Osteoblast (primary cell): ENCODE results near the gene CDX1. TPM values are rescaled to one million over a fixed set of nuclear protein-coding genes. Genes with fewer than 3 reads are reported as not detected.

Experiments used
- DNase-seq: peaks from one replicate; pipeline ENCODE4 v3.0.0; 2011; ENCODE audit warnings: low spot score, mixed read lengths; ENCODE audit not compliant: insufficient read length; ENCODE audit errors: missing footprints
- H2AFZ ChIP-seq: 2 replicates; pipeline ENCODE4 v1.6.0; 2011; ENCODE audit warnings: mild to moderate bottlenecking, low read length
- H3K27ac ChIP-seq: 2 replicates; pipeline ENCODE4 v1.5.1; 2011; ENCODE audit warnings: mild to moderate bottlenecking, low read depth, low read length, moderate library complexity
- H3K27me3 ChIP-seq: 2 replicates; pipeline ENCODE4 v1.6.0; 2012; ENCODE audit warnings: mild to moderate bottlenecking, control low read depth, inconsistent platforms, low read length, moderate library complexity; ENCODE audit not compliant: insufficient read depth
- H3K36me3 ChIP-seq: 2 replicates; pipeline ENCODE4 v1.5.1; 2011; ENCODE audit warnings: mild to moderate bottlenecking, low read length, control low read depth, moderate library complexity; ENCODE audit not compliant: insufficient read depth
- H3K4me1 ChIP-seq: 2 replicates; pipeline ENCODE4 v1.5.1; 2011; ENCODE audit warnings: mild to moderate bottlenecking, low read length, control low read depth, moderate library complexity; ENCODE audit not compliant: insufficient read depth
- H3K4me2 ChIP-seq: 2 replicates; pipeline ENCODE4 v1.6.0; 2011; ENCODE audit warnings: mild to moderate bottlenecking, low read length; ENCODE audit not compliant: insufficient read depth
- H3K4me3 ChIP-seq: fragments of 200-600 bp; sonication (generic); 3 replicates; pipeline ENCODE4 v1.5.1; 2012; ENCODE audit warnings: mild to moderate bottlenecking, low read length, inconsistent platforms; ENCODE audit not compliant: insufficient read depth
- H3K79me2 ChIP-seq: 2 replicates; pipeline ENCODE4 v1.6.0; 2012; ENCODE audit warnings: mild to moderate bottlenecking, low read length, control low read depth, inconsistent platforms; ENCODE audit not compliant: insufficient read depth
- H3K9me3 ChIP-seq: 2 replicates; pipeline ENCODE4 v1.5.1; 2011; ENCODE audit warnings: low read depth, low read length, control low read depth
- H4K20me1 ChIP-seq: 2 replicates; pipeline ENCODE4 v1.6.0; 2012; ENCODE audit warnings: mild to moderate bottlenecking, low read length, control low read depth; ENCODE audit not compliant: insufficient read depth
- total RNA-seq: library from RNA; depleted of rRNA; stranded (reverse); fragments of >200 nt; gene quantifications from 2 replicates; pipeline ENCODE4 v1.2.3, GENCODE V29; 2012
- TF ChIP-seq, protein P1 (sequence below): IDR thresholded peaks from 2 replicates; pipeline ENCODE4 v1.5.1; 2011; ENCODE audit warnings: mild to moderate bottlenecking, low read depth, low read length, moderate library complexity; ENCODE audit errors: extremely low read depth

CDX1 gene
- 0.29 and 0.36 TPM in 2 replicates for total RNA-seq

DNA sequence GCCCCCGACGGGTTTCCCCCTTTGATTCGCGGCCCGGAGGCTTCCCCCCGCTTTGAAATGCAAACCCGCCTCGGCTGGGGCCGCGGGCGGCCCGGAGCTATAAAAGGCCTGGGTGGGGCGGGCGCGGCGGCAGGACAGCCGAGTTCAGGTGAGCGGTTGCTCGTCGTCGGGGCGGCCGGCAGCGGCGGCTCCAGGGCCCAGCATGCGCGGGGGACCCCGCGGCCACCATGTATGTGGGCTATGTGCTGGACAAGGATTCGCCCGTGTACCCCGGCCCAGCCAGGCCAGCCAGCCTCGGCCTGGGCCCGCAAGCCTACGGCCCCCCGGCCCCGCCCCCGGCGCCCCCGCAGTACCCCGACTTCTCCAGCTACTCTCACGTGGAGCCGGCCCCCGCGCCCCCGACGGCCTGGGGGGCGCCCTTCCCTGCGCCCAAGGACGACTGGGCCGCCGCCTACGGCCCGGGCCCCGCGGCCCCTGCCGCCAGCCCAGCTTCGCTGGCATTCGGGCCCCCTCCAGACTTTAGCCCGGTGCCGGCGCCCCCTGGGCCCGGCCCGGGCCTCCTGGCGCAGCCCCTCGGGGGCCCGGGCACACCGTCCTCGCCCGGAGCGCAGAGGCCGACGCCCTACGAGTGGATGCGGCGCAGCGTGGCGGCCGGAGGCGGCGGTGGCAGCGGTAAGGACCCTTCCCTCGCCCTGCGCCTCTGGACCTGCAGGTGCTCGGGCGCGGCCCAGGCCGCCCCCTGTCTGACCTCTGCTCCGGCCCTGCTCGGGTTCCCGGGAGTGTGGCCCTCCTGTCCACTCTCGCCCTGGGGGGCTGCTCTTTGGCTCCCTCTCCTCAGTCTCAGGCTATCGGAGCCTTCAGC, at the start of gene CDX1:
CDX1 (plus strand) TSS at position 129 of the 862 bp plus-strand sequence; CDS start at position 228, 99 bp downstream.
- no peak for DNase-seq
- Histone ChIP-seq H3K36me3 (no peaks in the 10 kb centered on the region), H3K9me3 (no peaks in the 10 kb centered on the region), H3K79me2 (no peaks in the 10 kb centered on the region), H3K27me3 (no peaks in the 10 kb centered on the region), H3K4me1 (peaks cover 9% of the 10 kb centered on the region), H4K20me1 (no peaks in the 10 kb centered on the region), H2AFZ (no peak within 1 kb of the TSS), H3K27ac (no peak within 1 kb of the TSS), H3K4me2 (no peak within 1 kb of the TSS), H3K4me3 (no peak within 1 kb of the TSS)
- TF ChIP-seq, protein P1, sequence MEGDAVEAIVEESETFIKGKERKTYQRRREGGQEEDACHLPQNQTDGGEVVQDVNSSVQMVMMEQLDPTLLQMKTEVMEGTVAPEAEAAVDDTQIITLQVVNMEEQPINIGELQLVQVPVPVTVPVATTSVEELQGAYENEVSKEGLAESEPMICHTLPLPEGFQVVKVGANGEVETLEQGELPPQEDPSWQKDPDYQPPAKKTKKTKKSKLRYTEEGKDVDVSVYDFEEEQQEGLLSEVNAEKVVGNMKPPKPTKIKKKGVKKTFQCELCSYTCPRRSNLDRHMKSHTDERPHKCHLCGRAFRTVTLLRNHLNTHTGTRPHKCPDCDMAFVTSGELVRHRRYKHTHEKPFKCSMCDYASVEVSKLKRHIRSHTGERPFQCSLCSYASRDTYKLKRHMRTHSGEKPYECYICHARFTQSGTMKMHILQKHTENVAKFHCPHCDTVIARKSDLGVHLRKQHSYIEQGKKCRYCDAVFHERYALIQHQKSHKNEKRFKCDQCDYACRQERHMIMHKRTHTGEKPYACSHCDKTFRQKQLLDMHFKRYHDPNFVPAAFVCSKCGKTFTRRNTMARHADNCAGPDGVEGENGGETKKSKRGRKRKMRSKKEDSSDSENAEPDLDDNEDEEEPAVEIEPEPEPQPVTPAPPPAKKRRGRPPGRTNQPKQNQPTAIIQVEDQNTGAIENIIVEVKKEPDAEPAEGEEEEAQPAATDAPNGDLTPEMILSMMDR = no peak

DNA sequence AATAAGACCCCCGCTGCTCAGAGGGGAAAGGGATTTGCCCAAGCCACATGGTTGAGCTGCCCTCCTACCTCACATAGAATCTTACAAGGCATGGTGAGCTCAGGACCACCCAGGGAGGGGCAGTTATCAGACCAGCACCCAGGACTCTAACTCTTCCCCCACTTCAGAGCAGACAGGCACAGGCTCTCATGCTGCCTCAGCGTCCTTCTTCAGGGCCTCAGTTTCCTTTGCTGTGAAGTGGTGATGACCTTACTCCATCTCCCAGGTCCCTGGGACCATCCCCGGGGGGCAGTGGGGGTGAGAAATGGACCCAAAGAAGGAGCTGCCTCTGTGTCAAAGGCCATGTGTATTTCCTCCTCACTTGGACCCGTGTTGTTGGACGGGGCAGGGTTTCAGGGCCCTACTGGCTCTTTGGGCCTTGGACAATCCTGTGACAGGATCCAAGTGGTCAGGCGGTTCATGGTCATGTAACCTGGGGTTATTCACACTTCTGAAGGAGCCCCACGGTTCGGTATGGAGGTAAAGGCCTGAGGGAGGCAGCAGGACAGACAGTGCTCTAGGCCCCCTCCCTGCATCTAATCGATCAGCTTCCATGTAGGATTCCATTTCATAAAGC, 48.5 kb upstream of the CDX1 start:
- TF ChIP-seq, protein P1 = no peak

DNA sequence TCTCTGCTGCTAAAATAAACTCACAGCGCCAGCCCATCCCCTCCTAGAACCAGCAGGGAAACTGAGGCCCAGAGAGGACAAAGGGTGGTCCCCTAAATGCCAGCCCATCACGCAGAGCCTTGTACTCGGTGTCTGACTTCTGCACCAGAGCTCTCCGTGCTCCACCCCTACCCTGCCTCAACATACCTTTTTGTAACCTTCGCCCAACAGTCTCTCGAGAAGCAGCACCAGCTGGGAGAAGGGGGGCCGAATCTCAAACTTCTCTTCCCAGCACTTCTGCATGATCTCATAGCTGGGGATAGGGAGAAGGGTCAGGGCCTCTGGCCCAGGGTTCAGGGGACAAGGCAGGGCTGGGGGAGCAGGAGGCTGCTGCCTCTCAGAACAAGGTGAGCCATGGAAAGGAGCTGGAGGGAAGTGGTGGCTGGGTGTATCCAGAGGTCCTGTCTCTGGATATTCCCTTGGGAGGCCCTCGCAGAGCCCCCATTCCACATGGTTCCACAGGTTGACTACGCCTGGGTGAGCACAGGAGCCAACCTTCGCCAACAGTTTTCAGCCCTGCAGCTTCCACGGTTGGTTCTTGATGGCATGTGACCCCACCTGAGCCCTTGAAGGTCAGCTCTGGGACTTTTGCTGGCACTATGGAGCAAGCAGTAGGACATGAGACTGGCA, 47.9 kb upstream of the CDX1 start:
- Histone ChIP-seq H3K27ac (no peak overlapping the region), H3K9me3 (no peaks in the 10 kb centered on the region), H4K20me1 (no peaks in the 10 kb centered on the region), H2AFZ (no peak overlapping the region), H3K27me3 (no peaks in the 10 kb centered on the region), H3K36me3 (peaks cover 97% of the 10 kb centered on the region), H3K4me3 (no peak overlapping the region), H3K4me2 (no peak overlapping the region), H3K79me2 (no peaks in the 10 kb centered on the region), H3K4me1 (peaks cover 2% of the 10 kb centered on the region)
- TF ChIP-seq, protein P1 = no peak
- peak; percentile 55 for DNase-seq

More for the DNA sequence above, 48.5 kb upstream of the CDX1 start:
- Histone ChIP-seq H3K79me2 (no peaks in the 10 kb centered on the region), H3K36me3 (peaks cover 95% of the 10 kb centered on the region), H3K9me3 (no peaks in the 10 kb centered on the region), H4K20me1 (no peaks in the 10 kb centered on the region), H3K27ac (no peak overlapping the region), H3K27me3 (no peaks in the 10 kb centered on the region), H3K4me3 (no peak overlapping the region), H3K4me2 (no peak overlapping the region), H2AFZ (no peak overlapping the region), H3K4me1 (peaks cover 9% of the 10 kb centered on the region)
- peak; percentile 58 for DNase-seq
